ENCODE measurements around the gene CREB3L1.

The CREB3L1 gene

DNA sequence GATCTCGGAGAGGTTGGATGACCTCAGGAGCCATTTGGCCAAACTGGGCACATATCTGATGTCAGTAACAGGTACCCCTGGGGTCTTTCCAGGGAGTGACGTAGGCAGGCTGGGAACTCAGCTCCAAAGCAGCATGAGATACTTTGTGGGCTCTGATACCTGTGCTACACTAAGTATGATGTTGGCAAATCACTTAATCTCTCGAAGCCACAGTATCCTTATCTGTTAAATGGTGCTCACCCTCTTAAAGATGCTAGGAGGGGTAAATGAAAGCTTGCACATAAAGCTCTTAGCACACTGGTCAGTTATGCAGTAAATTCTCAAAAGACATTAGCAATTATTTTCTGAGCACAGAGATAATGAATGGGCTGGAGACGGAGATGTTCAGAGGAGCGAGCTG, 52.7 kb downstream of the CREB3L1 start:
- no peak for DNase-seq (ENCODE audit: extremely low read depth, low read depth)
- no peak for TF ChIP-seq CTCF (IDR thresholded peaks at IDR 0.05; ENCODE audit: low read depth, low read length)

DNA sequence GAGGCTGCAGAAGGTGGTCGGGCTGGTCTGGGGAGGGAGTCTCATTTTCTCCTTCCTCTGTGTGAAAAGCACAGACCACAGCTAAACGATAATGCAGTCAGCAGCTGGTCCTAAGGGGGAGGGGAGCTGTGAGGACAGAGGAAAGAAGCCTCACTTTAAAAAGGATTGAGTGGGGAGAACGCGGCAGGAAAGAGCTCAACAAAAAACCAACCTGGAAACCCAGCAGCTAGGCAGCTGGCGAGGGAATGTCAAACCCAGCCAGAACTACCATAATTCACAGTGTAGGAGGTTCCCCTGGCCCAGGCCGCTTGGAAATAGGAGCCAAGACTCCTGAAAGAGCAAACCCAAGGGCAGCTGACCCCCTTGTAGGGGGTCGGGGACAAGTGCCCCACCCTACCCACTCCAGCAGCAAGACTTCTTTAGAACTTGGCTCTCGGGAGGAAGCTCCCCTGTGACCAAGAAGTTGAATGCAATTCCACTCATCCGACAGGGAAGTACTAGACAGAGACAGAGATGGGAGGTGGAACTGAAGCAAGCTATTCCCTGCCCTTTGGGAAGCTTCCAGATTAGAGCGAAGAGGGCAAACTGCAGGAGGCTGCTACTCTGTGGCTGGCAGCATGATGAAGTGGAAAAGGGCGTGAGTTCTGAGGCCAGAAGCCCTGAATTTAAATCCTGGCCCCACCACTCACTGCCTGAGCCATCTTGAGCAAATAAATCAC, 53.3 kb downstream of the CREB3L1 start:
- DNase-seq (ENCODE audit: extremely low read depth, low read depth) = no peak
- TF ChIP-seq CTCF (IDR thresholded peaks at IDR 0.05; ENCODE audit: low read depth, low read length) = no peak

DNA sequence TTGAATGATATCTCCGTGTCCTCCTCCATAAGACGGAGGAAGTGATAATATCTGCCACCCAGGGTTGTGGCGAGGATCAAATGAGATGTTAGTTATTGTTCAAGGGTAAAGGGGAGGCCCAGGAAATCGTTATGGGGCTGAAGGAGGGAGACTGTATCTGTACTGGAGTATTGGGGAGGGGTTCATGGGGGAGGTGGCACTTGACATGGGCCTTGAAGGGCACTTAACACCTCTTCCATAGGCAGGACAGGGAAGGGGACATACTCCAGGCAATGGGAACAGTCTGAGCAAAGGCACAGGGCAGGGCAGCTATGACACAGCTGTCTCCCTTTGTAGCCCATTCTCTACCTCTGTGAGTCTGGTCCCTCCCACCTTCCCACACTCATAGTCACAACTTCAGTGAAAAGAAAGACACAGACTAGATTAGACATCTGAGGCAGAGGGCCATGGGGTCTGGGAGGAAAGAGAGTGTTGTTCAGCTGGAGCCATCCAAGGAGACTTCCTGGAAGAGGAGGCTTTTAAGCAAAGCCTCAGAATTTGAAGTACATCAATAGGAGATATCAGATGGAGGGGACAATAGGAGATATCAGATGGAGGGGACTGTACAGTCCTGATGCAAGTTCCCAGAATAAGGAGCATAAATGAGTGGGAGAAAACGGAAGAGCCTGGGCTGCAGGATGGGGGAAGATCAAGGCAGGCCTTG, 54.0 kb downstream of the CREB3L1 start:
- TF ChIP-seq CTCF (IDR thresholded peaks at IDR 0.05; ENCODE audit: low read depth, low read length) = no peak
- no peak for DNase-seq (ENCODE audit: extremely low read depth, low read depth)

DNA sequence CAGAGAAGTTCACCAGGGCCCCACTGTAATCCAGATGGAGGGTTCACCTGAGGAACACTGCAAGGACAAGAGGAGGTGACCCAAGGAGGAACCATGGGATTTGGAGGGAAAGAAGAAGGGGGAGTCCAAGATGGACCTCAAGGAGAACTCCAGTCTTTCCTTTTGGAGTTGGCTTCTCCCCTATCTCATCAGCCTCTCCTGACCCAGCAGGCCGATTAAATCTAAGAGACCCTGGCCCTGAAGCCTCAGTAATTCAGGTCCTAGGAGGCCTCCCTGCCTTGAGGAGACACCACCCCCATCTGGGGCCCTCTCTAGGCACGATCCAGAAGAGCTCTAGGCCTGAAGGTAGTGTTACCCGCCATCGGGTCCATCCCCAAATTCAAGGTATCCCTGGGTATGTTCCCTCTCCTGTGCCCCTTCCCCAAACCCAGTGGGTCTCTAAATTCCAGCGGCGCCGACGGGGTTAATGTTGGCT, 54.7 kb downstream of the CREB3L1 start:
- no peak for TF ChIP-seq CTCF (IDR thresholded peaks at IDR 0.05; ENCODE audit: low read depth, low read length)
- DNase-seq (ENCODE audit: extremely low read depth, low read depth) = no peak

DNA sequence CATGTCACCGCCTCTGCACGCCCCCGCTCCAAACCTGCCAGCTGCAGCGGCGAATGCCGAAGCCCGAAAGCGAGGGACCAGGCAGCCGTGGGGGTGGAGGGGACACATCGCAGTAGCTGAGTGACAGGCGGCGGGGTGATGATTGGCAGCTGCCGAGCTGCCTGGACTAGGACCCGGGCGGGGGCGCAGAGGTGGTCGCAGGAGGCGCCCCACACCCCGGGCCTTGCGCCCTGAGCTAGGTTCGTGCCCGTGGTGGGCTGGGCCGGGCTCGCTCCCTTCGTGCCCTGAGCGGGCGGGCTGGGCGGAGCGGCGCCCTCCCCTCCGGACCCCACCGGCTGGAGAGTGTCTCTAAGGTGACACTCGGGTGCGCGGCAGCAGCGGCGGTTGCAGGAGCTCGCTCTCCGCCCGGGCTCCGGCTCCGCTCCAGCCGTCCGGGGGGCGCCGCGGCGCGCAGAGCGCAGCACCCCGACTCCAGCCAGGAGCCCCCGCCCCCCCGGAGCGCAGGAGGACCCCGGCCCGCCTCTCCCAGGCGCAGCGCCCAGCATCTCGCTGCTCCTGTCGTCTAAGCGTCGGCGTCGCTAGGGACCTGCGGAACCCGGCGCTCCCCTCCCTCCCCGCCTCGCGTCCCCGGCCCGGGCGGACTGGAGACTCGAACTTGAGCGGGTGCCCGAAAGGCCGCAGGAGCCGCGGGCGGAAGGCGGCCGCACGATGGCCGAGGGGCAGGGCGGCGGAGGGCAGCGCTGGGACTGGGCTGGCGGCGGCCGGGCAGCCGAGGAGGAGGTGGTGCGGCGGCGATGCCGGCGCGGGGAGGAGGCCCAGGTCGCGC, 55.3 kb downstream of the CREB3L1 start:
- no peak for TF ChIP-seq CTCF (IDR thresholded peaks at IDR 0.05; ENCODE audit: low read depth, low read length)
- DNase-seq (ENCODE audit: extremely low read depth, low read depth) = no peak

DNA sequence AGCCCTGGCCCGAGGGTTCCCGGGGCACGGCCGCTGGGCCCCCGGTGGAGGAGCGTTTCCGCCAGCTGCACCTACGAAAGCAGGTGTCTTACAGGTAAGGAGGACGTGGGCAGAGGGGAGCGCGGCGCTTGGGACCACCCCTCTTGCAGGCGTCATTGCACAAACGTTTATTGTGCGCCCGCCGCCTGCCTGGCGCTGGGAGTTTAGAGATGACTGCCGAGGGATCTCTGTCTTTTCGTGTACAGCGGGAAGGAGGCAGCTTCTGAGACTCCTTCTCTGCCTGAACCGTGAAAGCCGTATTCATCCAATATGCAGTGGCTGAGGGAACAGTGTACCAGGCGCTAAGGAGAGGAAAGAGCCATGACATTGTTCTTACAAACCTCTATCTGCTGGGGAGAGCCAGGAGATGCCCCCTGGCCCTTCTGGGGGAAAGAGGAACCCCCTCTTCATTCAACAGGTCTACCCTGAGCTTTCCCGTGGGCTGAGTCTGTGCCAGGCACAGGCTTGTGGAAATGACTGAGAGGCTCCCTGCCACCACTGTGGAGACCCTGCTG, 56.0 kb downstream of the CREB3L1 start:
- no peak for DNase-seq (ENCODE audit: extremely low read depth, low read depth)
- no peak for TF ChIP-seq CTCF (IDR thresholded peaks at IDR 0.05; ENCODE audit: low read depth, low read length)
